Hepatocyte (in vitro differentiated cells): ENCODE data around the gene MYH11.

ENCODE experiments used
- CTCF ChIP-seq: fragments of 200-600 bp; sonication (generic); IDR thresholded peaks from 2 replicates; pipeline ENCODE4 v1.5.1; 2016; ENCODE audit warnings: antibody characterized with exemption, mild to moderate bottlenecking; ENCODE audit not compliant: poor library complexity
- EZH2 ChIP-seq: fragments of 200-600 bp; sonication (generic); IDR thresholded peaks from 2 replicates; pipeline ENCODE4 v1.6.1; 2016; ENCODE audit warnings: antibody characterized with exemption, mild to moderate bottlenecking, borderline replicate concordance

GRCh38 chr16:15792563-15792971 is 64.3 kb downstream of the MYH11 start:
- TF ChIP-seq CTCF (no peak), EZH2 (no peak)
